ENCODE data around the gene SLC30A1.
"Not testable (repeated sequence)": the region's sequence is repeated elsewhere in the genome, so short reads cannot be mapped to it uniquely, and the experiment has no call there.

SLC30A1 gene

GRCh38 chr1:211553549-211553948 lies 25.4 kb downstream of the SLC30A1 start:
- no peak overlapping the region for H3K4me3 ChIP-seq (ENCODE audit: low read length)
- TF ChIP-seq ZNF274 (IDR thresholded peaks at IDR 0.05; ENCODE audit: low read depth, low read length), result no peak

DNA sequence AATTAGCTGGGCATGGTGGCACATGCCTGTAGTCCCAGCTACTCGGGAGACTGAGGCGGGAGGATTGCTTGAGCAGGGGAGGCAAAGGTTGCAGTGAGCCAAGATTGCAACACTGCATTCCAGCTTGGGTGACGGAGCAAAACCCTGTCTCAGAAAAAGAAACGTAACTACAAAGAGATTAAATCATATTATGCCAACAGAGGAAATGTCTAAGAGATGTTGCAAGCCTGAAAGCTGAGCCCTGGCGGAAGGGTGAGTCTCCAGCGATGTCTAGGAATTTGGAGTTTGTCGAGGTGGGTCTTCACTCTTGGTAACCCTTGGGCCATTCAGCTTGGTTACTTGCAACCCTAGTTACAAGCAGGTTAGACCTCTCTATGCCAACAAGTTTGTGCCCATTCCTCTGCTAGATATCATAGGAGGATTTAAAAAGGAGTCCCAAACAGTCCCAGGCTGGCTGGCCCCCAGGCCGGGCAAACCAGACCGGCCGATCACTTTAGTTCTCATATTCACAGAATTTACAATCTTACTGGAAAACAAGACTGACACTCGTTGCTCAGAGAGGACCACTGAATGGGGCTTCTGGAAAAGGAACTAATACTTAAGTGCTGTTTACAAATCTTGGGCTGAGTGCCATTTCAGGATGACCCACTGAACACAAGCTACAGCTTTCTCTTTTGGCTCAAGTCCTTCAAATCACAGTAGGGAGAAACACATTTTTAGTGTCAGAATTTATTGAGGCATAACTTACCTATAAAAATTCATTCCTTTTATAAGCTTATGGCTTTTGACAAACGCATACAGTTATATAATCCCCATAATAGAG lies 27.1 kb downstream of the SLC30A1 start:
- H3K4me3 ChIP-seq (ENCODE audit: low read length), result no peak overlapping the region
- no peak for TF ChIP-seq ZNF274 (IDR thresholded peaks at IDR 0.05; ENCODE audit: low read depth, low read length)

DNA sequence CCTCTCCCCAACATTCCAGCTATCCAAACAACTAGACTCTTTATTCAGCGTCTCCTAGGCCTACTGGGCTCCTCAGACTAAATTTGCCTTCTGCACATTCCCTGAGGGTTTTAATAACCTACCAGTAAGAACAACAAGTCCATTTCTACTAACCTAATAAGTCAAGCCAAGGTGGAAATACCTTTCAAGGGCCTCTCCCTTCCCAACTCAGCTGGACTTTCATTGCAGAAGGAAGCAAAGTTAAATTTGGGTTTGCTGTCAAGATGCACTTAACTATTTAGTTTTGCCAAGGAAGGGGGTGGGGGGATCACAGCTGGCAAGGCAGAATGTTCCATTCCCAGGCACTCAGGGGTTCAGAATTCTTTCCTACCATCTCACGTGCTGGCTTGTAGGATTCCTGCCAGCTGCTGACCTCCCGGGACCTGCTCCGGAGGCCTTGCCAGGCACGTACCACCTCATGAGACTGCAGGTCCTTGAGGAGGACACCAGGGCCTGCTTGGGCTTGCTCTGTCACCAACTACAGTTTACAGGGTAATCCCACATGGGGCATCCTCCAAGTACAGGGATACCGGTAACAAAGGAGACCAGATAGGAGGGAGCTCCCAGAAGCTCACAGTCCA lies 29.8 kb downstream of the SLC30A1 start:
- H3K4me3 ChIP-seq (ENCODE audit: low read length), result no peak overlapping the region
- no peak for TF ChIP-seq ZNF274 (IDR thresholded peaks at IDR 0.05; ENCODE audit: low read depth, low read length)

- H3K4me3 ChIP-seq (ENCODE audit: low read length), result no peak overlapping the region
- no peak for TF ChIP-seq ZNF274 (IDR thresholded peaks at IDR 0.05; ENCODE audit: low read depth, low read length)
Observed at GRCh38 chr1:211548321-211549091, 30.5 kb downstream of the SLC30A1 start.

DNA sequence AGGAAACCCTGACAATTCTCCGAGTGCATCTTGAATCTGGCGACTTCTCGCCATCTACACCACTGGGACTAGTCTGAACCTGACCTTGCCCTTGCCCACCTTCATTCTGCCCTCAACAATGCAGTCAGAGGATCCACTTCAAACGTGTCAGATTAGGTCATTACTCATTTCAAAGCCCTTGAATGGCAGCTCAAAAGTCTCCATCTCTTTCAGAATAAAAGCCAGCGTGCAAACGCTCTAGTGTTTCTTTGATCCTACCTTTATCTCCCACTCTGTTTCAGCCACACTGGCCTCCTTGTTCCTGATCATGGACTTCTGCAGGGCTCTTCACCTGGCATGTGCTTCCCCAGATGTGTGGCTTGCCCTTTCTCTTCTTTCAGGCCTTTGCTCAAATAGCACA lies 31.3 kb downstream of the SLC30A1 start:
- TF ChIP-seq ZNF274 (IDR thresholded peaks at IDR 0.05; ENCODE audit: low read depth, low read length), result no peak
- H3K4me3 ChIP-seq (ENCODE audit: low read length), result no peak overlapping the region

DNA sequence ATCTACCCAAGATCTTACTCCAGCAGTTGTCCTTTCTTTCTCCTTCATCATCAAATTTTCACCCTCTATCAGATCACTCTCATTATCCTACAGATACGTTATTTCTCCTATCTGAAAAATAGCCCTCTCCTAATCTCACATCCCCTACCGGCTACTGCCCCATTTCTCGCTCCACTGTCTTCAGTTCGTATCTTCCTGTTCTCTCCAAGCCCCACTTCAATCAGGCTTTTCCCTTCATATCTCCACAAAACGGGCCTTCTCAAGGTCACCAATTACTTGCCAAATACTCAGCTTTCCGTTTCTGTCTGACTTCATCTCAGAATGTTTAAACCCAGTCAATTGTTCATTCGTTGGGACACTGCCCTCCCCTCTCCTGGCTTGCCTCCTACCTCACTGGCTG lies 32.4 kb downstream of the SLC30A1 start:
- no peak overlapping the region for H3K4me3 ChIP-seq (ENCODE audit: low read length)

GRCh38 chr1:211543025-211543424 lies 35.9 kb downstream of the SLC30A1 start:
- no peak overlapping the region for H3K4me3 ChIP-seq (ENCODE audit: low read length)
- TF ChIP-seq ZNF274 (IDR thresholded peaks at IDR 0.05; ENCODE audit: low read depth, low read length), result no peak

More for the DNA sequence above, 32.4 kb downstream of the SLC30A1 start:
- TF ChIP-seq ZNF274 (IDR thresholded peaks at IDR 0.05; ENCODE audit: low read depth, low read length), result no peak

DNA sequence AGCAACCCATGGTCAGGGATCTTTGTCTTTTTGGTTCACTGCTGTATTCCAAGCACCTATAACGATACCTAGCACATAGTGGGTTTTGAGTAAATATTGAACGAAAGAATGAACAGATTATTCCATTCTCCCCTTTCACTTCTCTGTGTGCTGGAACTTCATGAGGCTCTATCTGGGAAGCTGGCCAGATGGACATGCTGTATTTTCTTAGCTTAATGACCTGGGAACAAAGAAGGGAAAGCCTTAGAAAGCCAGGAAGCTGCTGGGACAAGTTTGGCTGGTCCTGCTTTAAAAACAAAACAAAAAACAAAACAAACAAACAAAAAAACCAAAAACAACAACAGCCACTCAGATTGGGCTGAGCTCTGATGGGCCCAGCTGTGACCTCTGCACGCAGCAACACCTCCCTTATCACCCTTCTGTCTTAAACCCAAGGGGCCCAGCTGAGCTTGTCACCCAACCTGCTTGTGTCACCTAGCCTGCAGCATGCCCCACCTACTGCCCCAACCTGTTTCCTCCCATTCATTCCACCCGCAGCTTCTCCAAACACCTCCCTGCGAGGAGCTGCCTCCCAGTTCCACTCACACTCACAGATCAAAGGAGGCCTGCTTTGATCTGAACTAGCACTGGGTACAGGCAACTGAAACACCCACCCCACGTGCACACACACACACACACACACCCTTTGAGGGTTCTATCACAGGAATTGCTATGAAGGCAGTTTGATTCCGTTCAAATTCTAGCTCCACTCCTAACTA lies 37.1 kb downstream of the SLC30A1 start:
- TF ChIP-seq ZNF274 (IDR thresholded peaks at IDR 0.05; ENCODE audit: low read depth, low read length), result no peak
- H3K4me3 ChIP-seq (ENCODE audit: low read length), result no peak overlapping the region

- TF ChIP-seq ZNF274 (IDR thresholded peaks at IDR 0.05; ENCODE audit: low read depth, low read length), result no peak
- no peak overlapping the region for H3K4me3 ChIP-seq (ENCODE audit: low read length)
Observed at GRCh38 chr1:211541278-211541677, 37.7 kb downstream of the SLC30A1 start.

DNA sequence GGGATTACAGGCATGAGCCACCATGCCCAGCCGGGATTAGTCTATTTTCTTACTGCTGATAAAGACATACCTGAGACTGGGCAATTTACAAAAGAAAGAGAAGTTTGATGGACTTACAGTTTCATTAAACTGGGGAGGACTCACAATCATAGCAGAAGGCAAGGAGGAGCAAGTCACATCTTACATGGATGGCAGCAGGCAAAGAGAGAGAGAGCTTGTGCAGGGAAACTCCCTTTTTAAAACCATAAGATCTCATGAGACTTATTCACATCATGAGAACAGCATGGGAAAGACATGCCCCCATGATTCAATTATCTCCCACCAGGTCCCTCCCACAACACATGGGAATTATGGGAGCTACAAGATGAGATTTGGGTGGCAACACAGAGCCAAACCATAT lies 38.1 kb downstream of the SLC30A1 start:
- H3K4me3 ChIP-seq (ENCODE audit: low read length), result not testable (repeated sequence)

DNA sequence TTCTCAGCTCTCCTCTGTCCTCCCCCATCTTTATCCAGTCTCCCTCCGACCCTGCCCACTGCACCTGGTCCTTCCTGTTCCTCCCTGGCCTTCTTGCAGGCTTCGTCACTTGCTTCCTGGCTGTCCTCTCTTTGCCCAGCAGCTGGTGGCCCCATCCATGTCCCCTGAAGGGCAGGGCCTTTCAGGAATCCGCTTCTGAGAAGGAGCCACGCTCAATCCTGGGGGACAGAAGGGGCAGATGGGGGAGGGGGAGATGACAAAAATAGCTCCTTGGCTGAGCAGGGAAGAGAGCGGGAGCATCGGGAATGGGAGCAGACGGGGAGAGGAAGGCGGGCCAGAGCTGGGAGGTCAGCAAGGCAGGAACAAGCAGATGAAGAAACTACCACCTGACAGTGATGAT lies 40.7 kb downstream of the SLC30A1 start:
- no peak for TF ChIP-seq ZNF274 (IDR thresholded peaks at IDR 0.05; ENCODE audit: low read depth, low read length)
- no peak overlapping the region for H3K4me3 ChIP-seq (ENCODE audit: low read length)

GRCh38 chr1:211537253-211537652 lies 41.7 kb downstream of the SLC30A1 start:
- TF ChIP-seq ZNF274 (IDR thresholded peaks at IDR 0.05; ENCODE audit: low read depth, low read length), result no peak
- H3K4me3 ChIP-seq (ENCODE audit: low read length), result no peak overlapping the region

DNA sequence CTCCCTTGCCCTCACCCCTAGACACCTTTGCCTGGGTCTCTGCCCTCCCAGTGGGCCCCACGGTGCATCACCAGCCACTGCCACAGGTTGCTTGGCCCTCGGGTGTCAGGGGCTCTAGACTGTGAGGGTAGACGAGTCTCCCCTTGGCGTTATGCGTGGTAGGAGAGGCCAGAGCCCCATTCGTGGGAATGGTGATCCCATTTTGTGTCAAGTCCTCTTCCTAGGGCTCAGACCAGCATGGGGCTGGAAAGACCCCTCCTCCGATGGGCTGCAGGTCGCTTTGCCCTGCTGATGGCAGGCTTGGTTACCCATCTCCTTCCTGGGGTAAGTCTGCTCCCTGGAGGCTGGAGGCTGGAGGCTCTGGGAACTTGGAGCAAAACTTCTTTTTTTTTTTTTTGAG lies 42.4 kb downstream of the SLC30A1 start:
- TF ChIP-seq ZNF274 (IDR thresholded peaks at IDR 0.05; ENCODE audit: low read depth, low read length), result no peak
- no peak overlapping the region for H3K4me3 ChIP-seq (ENCODE audit: low read length)

GRCh38 chr1:211535346-211535745 lies 43.6 kb downstream of the SLC30A1 start:
- no peak overlapping the region for H3K4me3 ChIP-seq (ENCODE audit: low read length)
- no peak for TF ChIP-seq ZNF274 (IDR thresholded peaks at IDR 0.05; ENCODE audit: low read depth, low read length)

Measured in GM08714 (cell line).